Erythroblast (primary cell): ENCODE results near the gene SLC5A10.

ENCODE experiments used
- GATA1 ChIP-seq: IDR thresholded peaks from 2 replicates; pipeline ENCODE4 v1.6.1; 2011; ENCODE audit warnings: low read depth, mild to moderate bottlenecking, control low read depth, low read length, moderate library complexity
- POLR2A ChIP-seq: IDR thresholded peaks from 2 replicates; pipeline ENCODE4 v1.6.1; 2011; ENCODE audit warnings: mild to moderate bottlenecking, low read length

GRCh38 chr17:18993905-18994526, 42.1 kb downstream of the SLC5A10 start:
- TF ChIP-seq POLR2A (no peak), GATA1 (no peak)
